PC-3 (cell line): ENCODE measurements around the gene PUM2.

Source experiments
- CTCF ChIP-seq: fragments of 300-600 bp; sonication (generic); conservative IDR thresholded peaks from 2 replicates; pipeline ENCODE4 v1.5.1; 2017; ENCODE audit warnings: antibody characterized with exemption, low read depth, mild to moderate bottlenecking, low read length
- EZH2 ChIP-seq: fragments of 300-600 bp; sonication (generic); IDR thresholded peaks from one replicate; pipeline ENCODE4 v1.6.1; 2017; ENCODE audit warnings: antibody characterized with exemption, mild to moderate bottlenecking, low read length; ENCODE audit not compliant: unreplicated experiment

GRCh38 chr2:20343128-20343527 lies 7.5 kb downstream of the PUM2 start:
- TF ChIP-seq CTCF: no peak
- no peak for TF ChIP-seq EZH2
